Mononuclear cell (primary cell): ENCODE measurements around the gene PRKCE. TPM values are rescaled to one million over a fixed set of nuclear protein-coding genes. Genes with fewer than 3 reads are reported as not detected.

Source experiments
- H3K27me3 ChIP-seq: 2 replicates; pipeline ENCODE4 v1.6.0; 2011; ENCODE audit warnings: low read length, control low read depth; ENCODE audit not compliant: insufficient read depth
- H3K4me1 ChIP-seq: 2 replicates; pipeline ENCODE4 v1.5.1; 2011; ENCODE audit warnings: mild to moderate bottlenecking, low read length, control low read depth; ENCODE audit not compliant: insufficient read depth
- H3K4me3 ChIP-seq: 2 replicates; pipeline ENCODE4 v1.5.1; 2011; ENCODE audit warnings: mild to moderate bottlenecking, low read length, moderate library complexity
- H3K9me3 ChIP-seq: 2 replicates; pipeline ENCODE4 v1.5.1; 2011; ENCODE audit warnings: low read depth, mild to moderate bottlenecking, control low read depth, low read length
- total RNA-seq: library from RNA; depleted of rRNA; stranded (reverse); fragments of >200 nt; gene quantifications from one replicate; pipeline ENCODE4 v1.2.3, GENCODE V29; 2012

PRKCE gene
- total RNA-seq, 1 donor, result 13.6 TPM

DNA sequence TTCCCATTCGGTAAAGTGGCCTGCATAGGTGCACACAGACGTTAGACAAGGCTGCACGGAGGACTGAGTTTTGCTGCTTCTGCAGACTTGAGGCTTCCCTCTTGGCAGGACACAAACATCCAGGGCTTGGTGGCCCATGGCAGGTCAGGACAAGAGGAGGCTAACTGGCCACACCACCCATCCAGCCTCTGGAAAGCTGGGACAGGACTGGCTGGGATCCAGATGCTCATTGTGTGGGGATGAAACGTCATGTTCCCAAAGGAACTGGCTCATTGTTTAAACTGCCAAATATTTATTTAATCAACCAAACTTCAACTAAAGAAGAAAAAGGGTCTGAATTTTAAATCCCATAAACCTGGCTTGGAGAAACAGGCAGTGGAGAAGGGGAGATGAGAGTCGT lies 406.7 kb downstream of the PRKCE start:
- H3K4me1 ChIP-seq, result peaks cover 3% of the 10 kb centered on the region
- H3K27me3 ChIP-seq, result no peaks in the 10 kb centered on the region
- no peaks in the 10 kb centered on the region for H3K9me3 ChIP-seq
- H3K4me3 ChIP-seq, result no peak overlapping the region

DNA sequence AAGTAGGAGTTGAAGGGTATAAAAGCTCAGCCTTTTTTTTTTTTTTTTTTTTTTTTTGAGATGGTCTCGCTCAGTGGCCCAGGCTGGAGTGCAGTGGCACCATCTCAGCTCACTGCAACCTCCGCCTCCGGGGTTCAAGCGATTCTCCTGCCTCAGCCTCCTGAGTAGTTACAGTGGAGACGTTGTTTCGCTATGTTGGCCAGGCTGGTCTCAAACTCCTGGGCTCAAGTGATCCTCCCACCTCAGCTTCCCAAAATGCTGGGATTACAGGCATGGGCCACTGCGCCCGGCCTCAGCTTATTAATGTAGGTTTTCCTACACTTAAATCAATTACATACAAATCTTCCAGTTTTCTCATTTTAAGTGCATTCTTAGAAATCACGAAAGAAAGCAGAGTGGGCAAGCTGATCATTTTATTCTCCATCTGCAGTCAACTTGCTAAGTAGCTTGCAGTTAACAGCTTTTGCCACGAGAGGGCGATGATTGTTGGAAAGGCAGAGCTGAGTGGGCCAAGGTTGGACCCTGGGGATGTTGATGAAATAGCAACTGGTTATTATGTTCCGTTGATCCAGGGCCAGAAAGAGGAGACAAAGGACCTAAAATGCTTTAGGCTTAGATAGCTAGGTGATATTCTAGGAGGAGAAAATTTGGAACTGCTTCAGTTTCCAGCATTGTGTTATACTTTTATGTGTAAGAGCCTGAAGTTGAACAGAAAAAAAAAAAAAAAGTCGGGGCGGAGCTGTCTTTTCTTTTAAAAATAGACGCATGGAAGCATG lies 411.4 kb downstream of the PRKCE start:
- Histone ChIP-seq H3K4me1 (no peaks in the 10 kb centered on the region), H3K27me3 (no peaks in the 10 kb centered on the region), H3K4me3 (no peak overlapping the region), H3K9me3 (no peaks in the 10 kb centered on the region)

DNA sequence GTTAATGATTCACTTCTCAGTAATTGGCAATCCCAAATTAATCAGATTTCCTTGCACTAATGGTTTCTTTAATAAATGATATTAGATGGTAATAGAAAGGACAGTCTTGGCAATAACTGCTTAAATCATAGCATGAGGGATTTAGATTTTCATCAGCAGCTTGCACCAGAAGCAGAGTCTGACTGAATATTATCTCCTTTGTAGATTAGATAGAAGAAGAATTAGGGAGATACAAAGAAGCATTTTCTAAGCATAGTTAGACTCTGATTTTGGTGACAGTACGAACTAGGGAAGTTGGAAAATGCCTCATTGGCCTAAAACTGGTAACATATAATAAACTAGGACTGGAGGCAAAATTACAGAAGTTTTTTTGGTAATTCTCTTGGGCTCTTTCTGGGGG lies 412.9 kb downstream of the PRKCE start:
- Histone ChIP-seq H3K27me3 (no peaks in the 10 kb centered on the region), H3K9me3 (no peaks in the 10 kb centered on the region), H3K4me3 (no peak overlapping the region), H3K4me1 (no peaks in the 10 kb centered on the region)

GRCh38 chr2:46065152-46065551 lies 413.7 kb downstream of the PRKCE start:
- Histone ChIP-seq H3K9me3 (no peaks in the 10 kb centered on the region), H3K27me3 (no peaks in the 10 kb centered on the region), H3K4me3 (no peak overlapping the region), H3K4me1 (no peaks in the 10 kb centered on the region)

DNA sequence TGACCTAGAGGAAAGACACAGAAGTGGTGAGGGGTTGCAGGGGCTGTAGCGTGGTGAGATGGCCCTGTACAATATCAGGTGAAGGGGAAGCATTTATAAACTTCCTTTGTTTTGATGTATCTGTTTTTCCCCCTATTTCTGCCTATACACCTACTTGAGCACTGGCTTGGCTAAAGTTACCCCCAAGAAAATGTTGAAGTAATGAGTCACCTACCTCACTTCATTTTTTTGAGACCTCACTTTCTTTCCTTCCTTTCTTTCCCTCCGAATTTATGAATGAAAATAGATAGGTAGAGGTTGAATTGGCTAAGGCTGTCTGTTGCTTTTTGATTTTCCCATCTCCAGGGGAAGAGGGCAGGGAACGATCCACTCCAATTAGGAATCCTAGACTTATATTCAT lies 414.6 kb downstream of the PRKCE start:
- Histone ChIP-seq H3K9me3 (no peaks in the 10 kb centered on the region), H3K27me3 (no peaks in the 10 kb centered on the region), H3K4me1 (no peaks in the 10 kb centered on the region), H3K4me3 (no peak overlapping the region)

DNA sequence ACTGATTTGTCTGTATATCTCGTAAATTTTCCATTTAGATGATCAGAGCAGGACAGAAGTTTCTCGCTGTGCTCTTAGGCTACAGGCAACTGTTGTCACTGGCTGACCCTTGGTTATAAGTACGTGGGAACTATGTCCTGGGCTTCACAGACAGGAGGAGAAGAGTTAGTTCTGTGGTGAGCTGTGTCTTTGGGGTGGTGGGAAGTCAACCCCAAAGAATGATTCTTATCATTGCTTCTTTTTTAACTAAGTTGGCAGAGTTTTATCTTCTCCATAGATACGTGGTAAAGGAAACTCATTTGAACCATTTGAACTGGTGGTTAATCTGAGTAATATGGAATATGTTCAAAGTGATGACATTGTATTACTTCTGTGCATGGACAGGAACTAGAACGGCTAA lies 415.1 kb downstream of the PRKCE start:
- Histone ChIP-seq H3K4me1 (no peaks in the 10 kb centered on the region), H3K4me3 (no peak overlapping the region), H3K9me3 (no peaks in the 10 kb centered on the region), H3K27me3 (no peaks in the 10 kb centered on the region)

DNA sequence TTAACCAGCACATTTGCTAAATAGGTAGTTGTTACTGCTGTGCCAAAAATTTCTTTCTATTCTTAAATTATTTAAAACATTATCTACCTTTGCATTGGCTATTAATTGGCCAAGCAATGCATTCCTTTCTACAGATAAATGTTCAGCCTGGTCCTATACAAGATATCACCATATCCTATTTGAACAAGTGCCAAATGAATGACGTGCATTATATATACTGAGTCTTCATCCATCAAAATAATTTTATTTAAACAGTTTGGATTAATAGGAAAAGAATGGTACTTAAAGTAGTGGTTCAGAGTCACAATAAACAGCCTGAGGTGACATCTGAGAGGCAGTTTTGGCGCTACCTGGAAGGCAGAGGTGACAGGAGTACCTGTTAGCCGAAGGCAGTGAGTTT lies 415.6 kb downstream of the PRKCE start:
- no peaks in the 10 kb centered on the region for H3K9me3 ChIP-seq
- H3K4me3 ChIP-seq, result no peak overlapping the region
- no peaks in the 10 kb centered on the region for H3K27me3 ChIP-seq
- H3K4me1 ChIP-seq, result no peaks in the 10 kb centered on the region

DNA sequence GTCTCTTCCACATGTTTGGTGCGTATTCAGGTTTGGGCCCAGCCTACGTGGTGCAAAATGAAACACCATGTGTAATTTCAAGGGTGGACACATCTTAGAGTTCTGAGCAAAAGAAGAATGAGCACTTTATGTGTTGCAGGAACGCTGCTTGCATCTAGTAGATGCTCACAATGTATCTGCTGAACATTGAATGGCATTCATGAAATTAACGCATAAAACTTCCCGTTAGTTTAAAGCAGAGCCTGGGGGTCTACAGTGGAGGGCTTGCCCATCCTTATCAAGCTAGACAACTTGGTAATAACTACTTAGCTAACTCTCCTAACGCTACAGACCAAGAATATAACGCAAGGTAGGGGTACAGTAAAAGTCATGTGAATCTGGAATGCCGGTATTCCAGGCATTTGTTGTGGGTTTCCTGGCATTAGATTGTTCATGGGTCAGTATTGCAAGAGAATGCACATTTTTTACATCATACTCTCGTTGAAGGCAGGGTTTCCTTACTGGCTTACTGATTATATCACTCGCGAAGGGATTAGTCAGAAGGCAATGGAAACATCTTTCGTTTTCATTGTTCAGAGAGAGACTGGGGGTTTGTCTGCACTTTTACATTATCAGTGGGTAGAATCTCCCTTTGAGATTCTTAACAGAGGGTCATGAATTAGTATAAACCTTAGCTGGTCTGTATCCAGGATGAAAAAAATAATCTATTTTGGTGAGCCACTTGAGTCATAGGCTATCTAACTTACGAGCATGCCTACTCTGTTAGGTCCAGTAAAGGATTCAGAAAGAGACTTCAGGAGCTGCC lies 416.2 kb downstream of the PRKCE start:
- Histone ChIP-seq H3K27me3 (no peaks in the 10 kb centered on the region), H3K4me3 (no peak overlapping the region), H3K9me3 (no peaks in the 10 kb centered on the region), H3K4me1 (no peaks in the 10 kb centered on the region)

DNA sequence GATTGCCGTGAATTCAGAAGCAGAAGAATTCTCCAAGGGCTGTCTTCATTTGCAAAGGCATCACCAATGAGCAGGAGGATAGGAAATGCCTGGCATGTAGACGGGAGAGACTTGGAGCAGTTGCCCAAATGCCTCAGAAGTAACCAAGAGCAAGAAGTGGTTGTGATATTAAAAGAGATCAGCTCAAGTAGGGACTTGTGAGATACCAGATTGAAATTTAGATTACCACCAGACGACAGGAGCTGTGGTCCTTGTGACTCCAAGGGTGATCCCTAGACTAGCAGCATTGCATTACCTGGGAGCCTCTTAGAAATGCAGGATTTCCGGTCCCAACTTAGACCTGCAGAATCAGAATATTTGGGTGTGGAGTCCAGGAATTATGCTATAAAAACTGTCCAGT lies 417.2 kb downstream of the PRKCE start:
- Histone ChIP-seq H3K9me3 (no peaks in the 10 kb centered on the region), H3K4me3 (no peak overlapping the region), H3K27me3 (no peaks in the 10 kb centered on the region), H3K4me1 (no peaks in the 10 kb centered on the region)

- Histone ChIP-seq H3K9me3 (no peaks in the 10 kb centered on the region), H3K4me1 (no peaks in the 10 kb centered on the region), H3K4me3 (no peak overlapping the region), H3K27me3 (no peaks in the 10 kb centered on the region)
Observed at GRCh38 chr2:46071074-46071473, 419.6 kb downstream of the PRKCE start.

- H3K4me3 ChIP-seq, result no peak overlapping the region
- H3K4me1 ChIP-seq, result no peaks in the 10 kb centered on the region
- H3K27me3 ChIP-seq, result no peaks in the 10 kb centered on the region
- H3K9me3 ChIP-seq, result no peaks in the 10 kb centered on the region
Observed at GRCh38 chr2:46072101-46072820, 420.8 kb downstream of the PRKCE start.

DNA sequence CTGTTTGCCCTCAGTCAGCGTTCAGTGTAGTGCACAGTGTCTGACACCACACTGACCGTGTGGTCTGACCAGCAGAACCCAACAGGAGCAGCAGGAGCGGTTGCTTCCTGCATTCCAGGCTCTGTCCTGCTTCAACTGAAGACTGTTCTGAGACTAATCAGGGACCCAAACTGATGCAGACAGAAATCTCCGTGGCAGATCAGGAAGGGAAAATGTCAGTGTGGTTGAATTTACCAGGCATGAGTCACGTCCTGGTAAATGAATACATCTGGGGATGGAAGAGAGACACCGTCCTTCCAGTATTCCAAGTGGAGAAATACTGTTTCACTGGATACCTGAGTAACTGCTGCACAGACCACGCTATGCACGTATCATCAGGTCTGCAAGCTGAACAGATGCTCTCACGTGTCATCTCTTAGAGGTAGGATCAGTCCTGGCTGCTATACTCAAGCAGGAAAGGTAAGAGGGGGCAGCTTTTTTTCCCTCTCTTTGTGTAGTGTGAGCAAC lies 422.1 kb downstream of the PRKCE start:
- H3K27me3 ChIP-seq, result no peaks in the 10 kb centered on the region
- H3K9me3 ChIP-seq, result no peaks in the 10 kb centered on the region
- no peaks in the 10 kb centered on the region for H3K4me1 ChIP-seq
- no peak overlapping the region for H3K4me3 ChIP-seq

DNA sequence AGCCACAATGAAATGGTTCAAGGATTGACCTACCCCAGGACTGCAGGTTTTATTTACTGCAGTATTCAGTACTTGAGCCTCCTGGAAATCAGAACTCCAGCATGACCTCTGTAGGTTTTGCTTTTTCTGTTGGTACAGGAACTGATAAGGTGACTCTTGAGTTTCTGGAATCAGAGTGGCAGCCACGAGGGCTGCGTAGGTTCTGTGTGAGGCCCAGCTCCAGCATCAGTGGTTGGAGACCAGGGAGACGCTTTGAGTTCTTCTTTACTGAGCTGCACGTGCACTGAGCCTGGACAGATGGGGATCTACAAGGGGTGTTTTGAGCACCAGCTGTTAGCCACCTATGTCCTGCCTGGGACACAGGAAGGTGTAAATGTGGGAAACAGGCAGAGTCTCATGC lies 423.0 kb downstream of the PRKCE start:
- Histone ChIP-seq H3K9me3 (no peaks in the 10 kb centered on the region), H3K4me3 (no peak overlapping the region)

DNA sequence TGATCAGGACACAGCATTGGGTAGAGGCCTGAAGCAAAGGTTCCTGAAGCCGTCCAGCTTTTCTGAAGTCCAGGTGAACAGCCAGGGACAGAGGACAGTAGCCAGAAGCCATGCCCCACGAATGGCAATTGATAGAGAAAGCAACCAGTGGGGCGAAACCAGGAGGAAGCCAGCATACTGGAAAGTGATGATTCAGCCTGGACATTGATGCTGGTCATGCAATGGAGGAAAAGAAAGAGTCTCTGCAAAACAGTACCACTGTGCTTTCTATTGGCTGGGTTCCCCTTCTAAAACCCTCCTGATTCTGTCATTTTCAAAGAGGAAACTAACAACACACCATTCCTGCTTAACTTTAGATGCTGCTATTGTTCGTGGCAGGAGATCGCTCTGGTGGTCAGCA lies 424.4 kb downstream of the PRKCE start:
- H3K4me1 ChIP-seq, result no peaks in the 10 kb centered on the region

More for the DNA sequence above, 423.0 kb downstream of the PRKCE start:
- no peaks in the 10 kb centered on the region for H3K27me3 ChIP-seq
- no peaks in the 10 kb centered on the region for H3K4me1 ChIP-seq

GRCh38 chr2:46076251-46076650 lies 424.8 kb downstream of the PRKCE start:
- Histone ChIP-seq H3K4me1 (no peaks in the 10 kb centered on the region), H3K27me3 (no peaks in the 10 kb centered on the region), H3K9me3 (no peaks in the 10 kb centered on the region), H3K4me3 (no peak overlapping the region)

More for the DNA sequence above, 424.4 kb downstream of the PRKCE start:
- no peaks in the 10 kb centered on the region for H3K9me3 ChIP-seq
- H3K27me3 ChIP-seq, result no peaks in the 10 kb centered on the region
- no peak overlapping the region for H3K4me3 ChIP-seq
